OCI-LY3 (cell line): ENCODE data around the gene BAZ1A.

Source experiments
- H2AFZ ChIP-seq: fragments of 200-600, 300-600 bp; shearing (Covaris generic); 2 replicates; pipeline ENCODE4 v1.6.0; 2014; ENCODE audit warnings: antibody characterized with exemption, low read depth, low read length
- H3K27ac ChIP-seq: fragments of 200-600, 300-600 bp; sonication (generic); 2 replicates; pipeline ENCODE4 v1.5.1; 2014; ENCODE audit warnings: mild to moderate bottlenecking, low read length, moderate library complexity, mixed read lengths
- H3K27me3 ChIP-seq: fragments of 200-600, 300-600 bp; sonication (generic); 2 replicates; pipeline ENCODE4 v1.6.1; 2014; ENCODE audit warnings: low read depth, low read length, mixed read lengths
- H3K36me3 ChIP-seq: fragments of 200-600, 300-600 bp; sonication (generic); replicated peaks from 2 replicates; pipeline ENCODE3; 2014; ENCODE audit warnings: low read depth, low read length, mixed read lengths
- H3K4me1 ChIP-seq: fragments of 300-600, 200-600 bp; sonication (generic); 2 replicates; pipeline ENCODE4 v1.6.1; 2014; ENCODE audit warnings: low read length, mixed read lengths
- H3K4me2 ChIP-seq: fragments of 200-600, 300-600 bp; sonication (generic); 2 replicates; pipeline ENCODE4 v1.6.1; 2014; ENCODE audit warnings: low read length, mixed read lengths
- H3K4me3 ChIP-seq: fragments of 300-600, 200-600 bp; sonication (generic); 2 replicates; pipeline ENCODE4 v1.5.1; 2014; ENCODE audit warnings: antibody characterized with exemption, mild to moderate bottlenecking, low read length, moderate library complexity
- H3K79me2 ChIP-seq: fragments of 300-600, 200-600 bp; shearing (Covaris generic); 2 replicates; pipeline ENCODE4 v1.6.1; 2014; ENCODE audit warnings: mild to moderate bottlenecking, low read length, mixed read lengths
- H3K9ac ChIP-seq: fragments of 300-600, 200-600 bp; shearing (Covaris generic); 2 replicates; pipeline ENCODE4 v1.6.0; 2014; ENCODE audit warnings: mild to moderate bottlenecking, low read length, moderate library complexity
- H3K9me3 ChIP-seq: fragments of 200-600, 300-600 bp; shearing (Covaris generic); 2 replicates; pipeline ENCODE4 v1.6.1; 2014; ENCODE audit warnings: low read length, mixed read lengths; ENCODE audit not compliant: insufficient read depth
- H4K20me1 ChIP-seq: fragments of 200-600, 300-600 bp; sonication (generic); 2 replicates; pipeline ENCODE4 v1.6.1; 2016; ENCODE audit warnings: low read length, mixed read lengths; ENCODE audit not compliant: insufficient read depth
- EZH2phosphoT487 ChIP-seq: fragments of 200-600 bp; shearing (Covaris generic); IDR thresholded peaks from 2 replicates; pipeline ENCODE4 v1.6.1; 2018; ENCODE audit warnings: antibody characterized with exemption, mixed run types, low read depth
- TF ChIP-seq, protein P1 (sequence below): fragments of 200-600, 300-600 bp; sonication (generic); IDR thresholded peaks from 2 replicates; pipeline ENCODE4 v1.5.1; 2014; ENCODE audit warnings: antibody characterized with exemption, low read length, low read depth

The BAZ1A gene

DNA sequence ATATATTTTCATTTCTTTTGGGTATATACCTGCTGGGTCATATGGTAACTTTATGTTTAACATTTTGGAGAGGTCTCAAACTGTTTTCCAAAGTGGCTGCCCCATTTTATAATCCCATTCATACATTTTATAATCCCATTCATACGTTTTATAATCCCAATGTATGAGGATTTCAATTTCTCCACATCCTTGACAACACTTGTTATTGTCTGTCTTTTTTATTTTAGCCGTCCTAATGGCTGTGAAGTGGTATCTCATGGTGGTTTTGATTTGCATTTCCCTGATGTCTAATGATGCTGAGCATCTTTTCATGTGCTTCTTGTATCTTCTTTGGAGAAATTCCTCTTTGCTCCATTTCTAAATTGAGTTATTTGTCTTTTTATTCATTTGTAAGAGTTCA lies 154.0 kb downstream of the BAZ1A start:
- Histone ChIP-seq H3K9ac (no peak overlapping the region), H3K4me3 (no peak overlapping the region), H4K20me1 (no peaks in the 10 kb centered on the region), H3K4me1 (peaks cover 8% of the 10 kb centered on the region), H3K4me2 (no peak overlapping the region), H3K27ac (no peak overlapping the region), H2AFZ (no peak overlapping the region), H3K36me3 (no peaks in the 10 kb centered on the region), H3K79me2 (no peaks in the 10 kb centered on the region), H3K9me3 (no peaks in the 10 kb centered on the region), H3K27me3 (peaks cover 19% of the 10 kb centered on the region; the same call in 1 of the 2 replicates)
- TF ChIP-seq, protein P1, sequence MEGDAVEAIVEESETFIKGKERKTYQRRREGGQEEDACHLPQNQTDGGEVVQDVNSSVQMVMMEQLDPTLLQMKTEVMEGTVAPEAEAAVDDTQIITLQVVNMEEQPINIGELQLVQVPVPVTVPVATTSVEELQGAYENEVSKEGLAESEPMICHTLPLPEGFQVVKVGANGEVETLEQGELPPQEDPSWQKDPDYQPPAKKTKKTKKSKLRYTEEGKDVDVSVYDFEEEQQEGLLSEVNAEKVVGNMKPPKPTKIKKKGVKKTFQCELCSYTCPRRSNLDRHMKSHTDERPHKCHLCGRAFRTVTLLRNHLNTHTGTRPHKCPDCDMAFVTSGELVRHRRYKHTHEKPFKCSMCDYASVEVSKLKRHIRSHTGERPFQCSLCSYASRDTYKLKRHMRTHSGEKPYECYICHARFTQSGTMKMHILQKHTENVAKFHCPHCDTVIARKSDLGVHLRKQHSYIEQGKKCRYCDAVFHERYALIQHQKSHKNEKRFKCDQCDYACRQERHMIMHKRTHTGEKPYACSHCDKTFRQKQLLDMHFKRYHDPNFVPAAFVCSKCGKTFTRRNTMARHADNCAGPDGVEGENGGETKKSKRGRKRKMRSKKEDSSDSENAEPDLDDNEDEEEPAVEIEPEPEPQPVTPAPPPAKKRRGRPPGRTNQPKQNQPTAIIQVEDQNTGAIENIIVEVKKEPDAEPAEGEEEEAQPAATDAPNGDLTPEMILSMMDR = no peak
- TF ChIP-seq EZH2phosphoT487 = no peak

DNA sequence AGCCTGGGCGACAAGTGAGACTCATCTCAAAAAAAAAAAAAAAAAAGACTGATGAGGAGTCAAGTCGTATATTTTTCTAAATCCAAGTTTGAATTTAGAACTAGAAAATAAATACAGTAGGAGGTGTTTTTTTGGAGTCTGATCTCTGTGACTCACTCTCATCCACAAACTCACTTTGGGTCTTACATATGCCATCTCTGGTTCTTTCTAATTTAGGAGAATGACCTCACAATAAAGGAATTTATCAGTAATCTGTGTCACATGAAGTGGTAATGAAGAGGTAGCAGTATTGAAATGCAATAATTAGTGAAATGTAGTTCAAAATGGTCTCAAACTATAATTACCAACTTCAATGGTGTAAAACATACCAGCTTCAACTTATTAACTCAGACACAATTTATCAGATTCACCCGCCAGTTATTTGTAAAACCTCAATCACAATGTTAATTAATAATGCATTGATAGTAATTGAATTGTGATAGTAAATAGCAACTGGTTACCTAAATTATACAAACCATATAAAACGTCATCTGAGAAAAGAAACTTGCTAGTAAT lies 156.3 kb downstream of the BAZ1A start:
- Histone ChIP-seq H3K79me2 (peaks cover 2% of the 10 kb centered on the region), H3K9me3 (no peaks in the 10 kb centered on the region), H4K20me1 (no peaks in the 10 kb centered on the region), H3K9ac (no peak overlapping the region), H3K4me2 (no peak overlapping the region), H3K27me3 (peaks cover 25% of the 10 kb centered on the region; the same call in 1 of the 2 replicates), H3K36me3 (no peaks in the 10 kb centered on the region), H2AFZ (no peak overlapping the region), H3K4me3 (no peak overlapping the region), H3K4me1 (peaks cover 15% of the 10 kb centered on the region), H3K27ac (no peak overlapping the region)
- TF ChIP-seq, protein P1 = no peak
- TF ChIP-seq EZH2phosphoT487 = no peak

DNA sequence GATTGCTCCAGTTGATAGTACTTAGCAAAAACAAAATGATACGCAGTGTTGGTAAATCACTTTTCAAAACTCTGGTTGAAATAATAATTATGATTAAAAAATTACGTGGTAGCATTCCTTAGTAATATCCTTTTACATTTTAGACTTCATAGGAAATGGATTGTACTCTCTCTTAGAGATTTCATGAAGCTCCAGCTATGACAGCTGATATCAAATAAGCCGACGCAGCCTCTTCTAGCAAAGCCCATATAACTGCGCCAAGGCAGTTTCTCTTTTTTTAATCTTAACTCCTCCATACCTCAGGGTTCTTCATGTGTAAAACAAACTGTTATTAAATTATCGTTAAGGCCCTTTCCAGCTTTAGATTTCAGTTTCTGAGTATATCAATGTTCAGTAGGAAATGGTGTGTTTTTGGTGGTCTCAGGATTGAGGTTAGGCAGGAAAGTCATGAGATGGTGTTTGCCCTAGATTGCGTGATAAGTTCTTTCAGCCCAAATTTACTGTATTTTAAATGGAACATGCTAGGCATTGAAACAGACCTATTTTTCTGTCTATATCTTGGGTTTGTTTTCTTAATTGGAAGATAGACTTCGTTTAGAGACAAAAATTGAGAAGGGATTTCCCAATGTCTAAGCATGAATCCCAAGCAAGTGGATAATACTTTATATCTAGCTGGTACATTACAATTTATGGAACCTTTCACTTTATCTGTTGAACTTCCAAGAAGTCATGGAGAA lies 159.9 kb downstream of the BAZ1A start:
- H3K27ac ChIP-seq = no peak overlapping the region
- peaks cover 10% of the 10 kb centered on the region for H3K79me2 ChIP-seq
- peaks cover 12% of the 10 kb centered on the region for H3K36me3 ChIP-seq
- peak overlapping the region; percentile 81 for H3K4me3 ChIP-seq
- peaks cover 15% of the 10 kb centered on the region; the same call in 1 of the 2 replicates for H3K27me3 ChIP-seq
- H3K4me2 ChIP-seq = peak overlapping the region; percentile 93
- no peaks in the 10 kb centered on the region for H3K9me3 ChIP-seq
- H2AFZ ChIP-seq = peak overlapping the region; percentile 89
- TF ChIP-seq, protein P1 = no peak
- TF ChIP-seq EZH2phosphoT487 = no peak
- no peaks in the 10 kb centered on the region for H4K20me1 ChIP-seq
- peak overlapping the region; percentile 76 for H3K9ac ChIP-seq
- H3K4me1 ChIP-seq = peaks cover 14% of the 10 kb centered on the region

DNA sequence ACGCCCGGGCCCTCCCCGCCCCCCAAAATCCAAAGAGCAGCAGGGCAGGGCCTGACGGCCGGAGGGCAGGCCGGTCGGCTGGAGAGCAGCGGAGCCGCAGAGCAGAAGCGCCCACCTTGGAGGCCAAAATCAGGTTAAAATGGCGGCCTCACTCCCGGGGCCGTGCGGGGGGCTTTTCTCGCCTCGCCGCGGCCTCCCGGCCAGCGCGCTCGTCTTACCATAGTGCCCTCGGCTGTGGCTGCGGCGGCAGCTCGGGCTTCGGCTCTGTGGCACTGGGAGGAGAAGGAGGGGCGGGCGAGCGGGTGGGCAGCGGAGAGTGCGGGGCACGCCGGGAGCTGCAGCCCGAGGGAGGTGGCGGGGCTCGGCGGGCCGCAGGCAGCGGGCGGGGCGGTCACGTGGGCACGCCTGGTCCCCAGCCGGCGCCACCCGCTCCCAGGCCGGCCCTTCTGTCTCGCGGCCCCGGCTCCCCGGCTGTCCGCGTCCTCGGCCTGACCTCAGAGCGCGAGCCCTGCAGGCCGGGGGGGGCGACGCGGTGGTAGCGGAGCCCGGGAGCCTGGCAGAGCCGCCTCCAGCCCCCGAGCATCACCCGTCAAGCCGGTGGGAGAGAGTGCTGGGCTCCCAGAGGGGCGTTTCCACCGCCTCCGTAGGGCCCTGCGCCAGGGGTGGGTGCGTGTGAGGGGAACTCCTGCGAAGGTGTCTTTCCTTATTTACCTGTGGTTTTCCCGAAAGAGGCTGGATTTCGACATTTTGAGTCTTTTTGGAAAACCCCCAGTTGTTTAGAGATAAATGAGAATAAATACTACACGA lies 160.6 kb downstream of the BAZ1A start, which contains the start of gene CFL2:
CFL2 (minus strand) TSS at position 274 of the 807 bp plus-strand sequence; CDS start at position 221, 53 bp downstream.
- H3K4me1 ChIP-seq = peaks cover 14% of the 10 kb centered on the region
- TF ChIP-seq EZH2phosphoT487 = no peak
- TF ChIP-seq, protein P1 = no peak
- peaks cover 12% of the 10 kb centered on the region for H3K36me3 ChIP-seq
- H2AFZ ChIP-seq = peak within 1 kb of the TSS; percentile 89
- H4K20me1 ChIP-seq = no peaks in the 10 kb centered on the region
- peaks cover 10% of the 10 kb centered on the region for H3K79me2 ChIP-seq
- H3K4me3 ChIP-seq = peak within 1 kb of the TSS; percentile 81
- no peaks in the 10 kb centered on the region for H3K9me3 ChIP-seq
- H3K4me2 ChIP-seq = peak within 1 kb of the TSS; percentile 93
- peak within 1 kb of the TSS; percentile 76 for H3K9ac ChIP-seq
- peak within 1 kb of the TSS; percentile 40 for H3K27ac ChIP-seq
- H3K27me3 ChIP-seq = 0 out of 2 replicates have a peak, but pooled peaks cover 10% of the 10 kb centered on the region
